ENCODE data around the gene PRKCE. TPM values are rescaled to one million over a fixed set of nuclear protein-coding genes. Genes with fewer than 3 reads are reported as not detected.
"Not testable (repeated sequence)": the region's sequence is repeated elsewhere in the genome, so short reads cannot be mapped to it uniquely, and the experiment has no call there.

PRKCE gene
- polyA plus RNA-seq, 3 donors = 8.3 to 9.2 (median 8.7) TPM

DNA sequence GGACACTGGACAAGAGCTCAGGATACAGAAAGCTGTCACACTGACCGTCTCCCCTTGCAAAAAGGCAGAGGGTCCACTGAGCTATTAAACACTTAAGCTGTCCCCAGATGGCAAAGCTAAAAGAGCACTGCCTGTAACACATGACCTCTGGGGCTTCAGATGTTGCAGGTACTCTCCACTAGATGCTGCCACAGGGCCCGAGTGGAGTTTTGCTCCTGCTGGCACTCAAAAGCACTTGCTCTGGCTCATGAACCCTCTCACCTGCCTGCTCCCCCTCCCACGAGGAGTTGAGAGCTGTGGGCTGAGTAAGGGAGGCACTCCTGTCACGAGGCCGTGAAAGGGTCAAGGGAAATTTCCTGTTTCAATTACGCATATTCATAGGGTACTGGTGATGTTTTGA is 227.9 kb downstream of the PRKCE start:
- DNase-seq (ENCODE audit: low read depth in 3 of 3, low spot score in 2 of 3) = no peak

DNA sequence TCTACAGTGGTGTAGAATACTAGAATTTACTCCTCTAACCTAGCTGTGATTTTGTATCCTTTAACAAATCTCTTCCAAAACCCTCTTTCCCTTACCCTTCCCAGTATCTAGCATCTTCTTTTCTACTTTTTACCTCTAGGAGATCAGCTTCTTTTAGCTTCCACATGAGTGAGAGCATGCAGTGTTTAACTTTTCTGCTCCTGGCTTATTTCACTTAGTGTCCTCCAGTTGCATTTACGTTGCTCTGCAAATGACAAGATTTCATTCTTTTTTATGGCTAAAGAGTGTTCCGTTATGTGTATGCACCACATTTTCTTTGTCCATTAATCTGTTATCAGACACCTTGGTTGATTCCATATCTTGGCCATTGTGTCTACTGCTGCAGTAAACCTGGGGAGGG is 228.5 kb downstream of the PRKCE start:
- no peak for DNase-seq (ENCODE audit: low read depth in 3 of 3, low spot score in 2 of 3)

DNA sequence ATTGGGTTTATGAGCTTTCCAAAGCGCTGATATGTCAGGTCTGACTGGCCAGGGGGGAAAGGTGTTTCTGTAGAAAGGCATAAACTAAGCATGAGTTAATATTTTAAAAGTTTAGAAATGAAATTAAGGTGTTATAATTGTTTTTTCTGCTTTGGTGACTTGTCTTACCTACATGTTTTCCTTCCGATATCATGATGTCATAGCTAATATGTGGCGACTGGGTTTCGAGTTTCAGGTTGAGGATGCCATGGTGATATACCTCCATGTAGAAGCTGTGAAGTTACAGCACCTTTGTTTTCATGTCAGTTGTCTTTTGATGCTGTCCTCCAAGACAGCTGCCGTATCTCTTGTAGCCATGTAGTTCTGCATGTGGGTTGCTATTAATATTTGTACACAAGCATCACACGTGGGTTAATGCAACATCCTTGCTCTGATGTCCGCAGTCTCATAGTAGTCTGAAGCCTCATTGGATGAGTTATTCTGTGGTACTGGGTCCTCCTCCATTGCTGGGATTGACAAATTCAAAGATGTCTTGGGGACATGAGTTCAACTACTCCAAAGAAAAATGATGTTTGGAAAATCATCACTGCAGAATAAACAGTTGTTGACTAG is 230.6 kb downstream of the PRKCE start:
- no peak for DNase-seq (ENCODE audit: low read depth in 3 of 3, low spot score in 2 of 3)

DNA sequence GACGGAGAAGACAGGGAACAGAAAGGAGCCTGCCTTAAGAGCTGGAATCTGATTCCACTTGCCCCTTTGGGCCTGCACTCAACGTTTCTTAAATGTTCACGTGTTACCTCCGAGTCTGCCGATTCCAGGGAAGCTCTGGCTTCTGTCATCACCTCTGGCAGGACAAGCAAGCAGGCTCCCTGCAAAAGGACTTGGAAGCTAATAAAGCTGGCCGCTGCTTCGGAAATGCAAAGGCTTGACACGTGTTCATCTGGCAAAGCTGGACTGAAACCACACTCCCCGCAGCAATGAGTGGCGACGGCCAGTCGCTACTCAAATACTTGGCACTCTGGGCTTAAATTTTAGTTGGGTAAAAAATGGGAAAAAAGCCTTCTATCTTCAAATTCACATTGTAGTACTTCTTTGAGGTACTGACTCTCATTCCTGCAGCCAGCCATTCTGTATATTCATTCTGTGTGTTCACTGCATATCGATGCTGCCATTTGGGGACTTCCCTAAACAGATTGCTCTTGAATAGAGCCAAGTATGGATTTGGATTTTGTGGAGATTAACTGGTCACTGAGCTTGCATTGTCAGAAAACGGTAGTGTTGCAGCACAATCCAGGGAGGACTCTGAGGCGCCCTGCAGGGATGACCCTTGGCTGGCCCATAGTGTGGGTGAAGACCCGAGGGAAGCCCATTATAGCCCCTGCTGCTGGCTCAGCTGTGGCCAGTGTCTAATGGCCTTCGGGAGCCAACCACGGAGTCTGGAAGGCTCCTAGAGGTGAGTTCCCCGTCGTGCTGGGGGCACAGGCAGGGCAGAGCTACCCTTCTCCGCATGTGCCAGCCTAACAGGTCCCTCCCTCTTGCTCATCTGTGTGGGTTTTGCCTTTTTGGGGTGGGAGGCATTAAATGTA is 231.5 kb downstream of the PRKCE start:
- DNase-seq (ENCODE audit: low read depth in 3 of 3, low spot score in 2 of 3) = no peak

DNA sequence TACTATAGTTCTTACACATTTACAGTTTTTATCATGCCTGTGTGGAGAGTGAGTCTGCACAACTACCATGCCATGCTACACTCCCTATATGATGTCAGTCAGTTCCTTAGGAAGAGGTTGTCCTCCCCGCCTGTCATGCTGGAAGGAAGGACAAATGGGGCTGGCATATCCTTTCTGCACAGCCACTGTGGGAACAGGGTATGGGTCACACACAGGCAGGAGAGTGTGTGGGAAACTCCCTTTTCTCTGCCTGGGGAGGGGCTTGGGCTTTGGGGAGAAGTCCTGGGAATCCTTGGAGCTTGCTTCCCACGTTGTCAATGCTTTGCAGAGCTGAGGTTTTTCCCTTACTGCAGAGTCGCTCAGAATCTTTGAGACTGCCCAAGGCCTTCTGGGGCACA is 232.1 kb downstream of the PRKCE start:
- no peak for DNase-seq (ENCODE audit: low read depth in 3 of 3, low spot score in 2 of 3)

DNA sequence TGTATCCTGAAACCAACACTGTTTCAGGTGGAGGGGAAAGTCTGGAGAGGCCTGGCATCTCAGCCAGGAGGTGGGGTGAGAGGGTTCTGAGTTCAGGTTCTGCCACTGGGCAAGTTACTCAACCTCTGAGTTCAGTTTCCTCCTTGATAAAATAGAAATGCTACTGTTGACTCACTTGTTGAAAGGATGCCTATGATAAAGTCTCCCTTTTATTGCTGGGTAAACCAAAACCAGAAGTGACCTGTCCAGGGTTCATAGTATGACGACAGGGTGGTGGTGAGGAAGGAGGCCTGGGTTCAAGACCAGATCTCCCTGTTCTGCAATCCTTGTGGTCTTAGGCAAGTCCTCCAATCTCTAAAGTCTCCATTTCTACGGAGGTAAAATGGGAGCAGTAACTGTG is 232.7 kb downstream of the PRKCE start:
- DNase-seq (ENCODE audit: low read depth in 3 of 3, low spot score in 2 of 3) = no peak

DNA sequence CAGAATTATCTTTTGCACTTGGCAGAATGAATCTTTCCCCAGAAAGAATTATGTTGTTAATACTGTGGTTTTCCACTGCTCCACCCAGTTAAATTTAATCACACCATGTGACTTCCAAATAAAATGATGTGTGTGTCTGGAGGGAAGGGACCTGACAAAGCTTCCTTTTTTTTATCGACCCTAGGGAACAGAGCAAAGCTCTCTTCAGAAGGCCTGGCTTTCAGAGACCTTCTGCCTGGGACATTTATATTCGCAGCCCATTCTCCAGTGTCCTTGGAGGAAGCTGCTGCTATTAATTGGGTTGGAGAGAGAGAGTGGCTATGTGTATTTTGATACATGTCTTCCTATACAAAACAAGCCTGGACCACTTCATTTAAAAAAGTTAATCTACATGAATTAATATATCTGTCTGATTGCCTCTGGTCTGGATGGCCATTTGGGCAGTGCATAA is 233.7 kb downstream of the PRKCE start:
- no peak for DNase-seq (ENCODE audit: low read depth in 3 of 3, low spot score in 2 of 3)

DNA sequence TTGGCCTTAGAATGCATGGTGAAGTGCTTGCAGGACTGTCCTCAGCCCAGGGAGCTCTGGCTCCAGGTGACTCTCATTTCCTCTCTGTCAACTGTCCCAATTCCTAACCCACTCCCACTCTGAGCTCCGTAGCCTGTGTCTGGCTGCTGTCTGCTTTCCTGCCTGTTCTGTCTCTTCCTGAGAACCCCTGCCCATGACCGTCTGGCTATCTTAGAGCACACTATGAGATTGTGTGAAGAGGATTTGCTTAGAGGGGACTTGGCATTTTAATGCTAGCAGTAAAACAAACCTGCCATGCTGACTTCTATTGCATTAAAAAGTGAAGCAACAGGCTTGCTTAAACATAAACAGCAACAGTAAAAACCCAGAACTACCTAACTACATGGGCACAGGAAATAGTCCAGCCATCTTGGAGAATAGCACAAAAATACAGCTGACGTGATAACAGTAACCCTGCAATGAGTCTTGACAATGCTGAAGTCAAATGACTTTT is 234.7 kb downstream of the PRKCE start:
- DNase-seq (ENCODE audit: low read depth in 3 of 3, low spot score in 2 of 3) = no peak

DNA sequence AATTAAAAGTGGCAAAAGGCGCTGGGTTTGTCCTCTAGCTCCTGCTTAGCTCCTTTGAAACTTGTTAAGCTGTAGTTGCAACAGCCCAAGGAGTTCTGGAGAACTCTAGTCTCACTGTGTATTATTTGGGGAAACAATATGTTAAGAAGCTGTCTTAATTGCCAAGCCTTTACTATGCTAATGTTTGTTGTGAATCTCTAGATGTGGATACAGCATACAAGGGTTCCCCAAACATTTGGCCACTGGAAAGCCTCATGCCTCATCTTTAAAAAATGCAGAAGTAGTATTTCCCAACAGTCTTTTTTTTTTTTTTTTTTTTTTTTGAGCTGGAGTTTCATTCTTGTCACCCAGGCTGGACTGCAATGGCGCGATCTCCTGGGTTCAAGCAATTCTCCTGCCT is 236.7 kb downstream of the PRKCE start:
- DNase-seq (ENCODE audit: low read depth in 3 of 3, low spot score in 2 of 3) = no peak

DNA sequence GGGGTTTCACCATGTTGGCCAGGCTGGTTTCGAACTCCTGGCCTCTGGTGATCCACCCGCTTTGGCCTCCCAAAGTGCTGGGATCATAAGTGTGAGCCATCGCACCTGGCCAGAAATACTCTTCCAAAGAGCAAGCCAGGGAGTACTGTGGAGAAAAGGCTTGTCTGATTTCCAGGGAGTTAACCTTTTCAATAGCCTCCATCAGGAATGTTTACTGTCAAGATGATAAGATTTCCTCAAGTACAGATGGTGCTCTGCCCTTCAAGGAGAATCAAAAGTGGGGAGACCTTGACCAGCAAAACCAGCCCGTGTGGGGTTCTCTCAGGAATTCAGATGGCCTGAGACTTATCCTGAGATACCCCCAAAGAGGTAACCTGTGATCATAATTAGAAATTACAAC is 237.2 kb downstream of the PRKCE start:
- no peak for DNase-seq (ENCODE audit: low read depth in 3 of 3, low spot score in 2 of 3)

DNA sequence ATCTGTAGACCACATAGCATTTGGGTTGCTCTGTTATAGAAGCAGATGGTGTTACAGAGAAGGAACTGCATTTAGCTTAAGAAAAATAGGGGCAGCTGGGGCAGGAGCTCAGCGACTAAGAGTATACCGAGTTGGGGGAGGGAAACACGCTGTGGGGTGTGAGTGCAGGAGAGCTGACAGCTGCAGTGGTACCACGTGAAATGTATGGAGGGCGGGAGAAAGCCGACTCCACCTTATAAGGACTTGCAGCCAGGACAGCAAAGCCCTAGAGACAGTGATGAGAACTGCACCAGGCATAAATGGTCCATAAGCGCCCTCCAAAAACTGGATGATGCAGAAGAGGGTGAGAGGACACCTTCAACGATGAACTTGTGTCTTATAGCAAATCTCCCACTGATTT is 237.6 kb downstream of the PRKCE start:
- DNase-seq (ENCODE audit: low read depth in 3 of 3, low spot score in 2 of 3) = no peak

DNA sequence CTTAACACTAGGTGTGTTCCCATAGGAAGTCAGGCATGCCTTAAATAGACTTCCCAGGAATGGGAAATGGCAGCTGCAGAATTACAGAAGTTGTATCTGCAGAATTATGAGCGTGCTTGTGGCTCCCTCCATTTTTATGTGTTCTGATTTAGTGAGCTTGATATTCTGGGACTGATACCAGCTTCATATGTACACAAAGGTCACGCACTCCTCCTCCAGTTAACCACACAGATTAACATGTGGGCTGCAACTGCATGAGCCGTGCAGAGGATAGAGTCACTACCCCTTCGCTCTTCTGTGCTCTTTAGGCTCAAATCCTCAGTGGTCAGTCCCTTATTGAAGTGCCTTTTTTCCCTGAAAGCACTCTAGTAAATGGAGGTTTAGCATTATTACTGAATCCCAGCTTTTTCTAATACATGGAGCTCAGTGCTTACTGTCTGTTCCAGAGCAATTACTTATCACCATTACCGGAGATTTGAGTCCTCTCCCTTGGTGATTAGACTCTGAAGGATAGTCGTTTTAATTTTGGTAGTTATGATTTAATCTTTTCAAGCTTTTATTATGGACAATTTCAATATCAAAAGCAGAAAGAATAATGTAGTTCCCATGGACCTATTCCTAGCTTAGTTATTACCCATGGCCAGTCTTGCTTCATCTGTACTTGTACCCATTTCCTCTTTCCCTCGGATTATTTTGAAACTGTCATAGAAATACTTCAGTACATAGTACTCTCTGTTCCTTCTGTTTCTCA is 238.3 kb downstream of the PRKCE start:
- no peak for DNase-seq (ENCODE audit: low read depth in 3 of 3, low spot score in 2 of 3)

DNA sequence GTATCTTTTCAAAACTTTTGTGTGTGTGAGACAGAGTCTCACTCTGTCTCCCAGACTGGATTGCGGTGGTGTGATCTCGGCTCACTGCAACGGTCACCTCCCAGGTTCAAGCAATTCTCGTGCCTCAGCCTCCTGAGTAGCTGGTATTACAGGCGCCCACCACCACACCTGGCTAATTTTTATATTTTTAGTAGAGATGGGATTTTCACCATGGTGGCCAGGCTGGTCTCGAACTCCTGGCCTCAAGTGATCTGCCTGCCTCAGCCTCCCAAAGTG is 238.8 kb downstream of the PRKCE start:
- not testable (repeated sequence) for DNase-seq (ENCODE audit: low read depth in 3 of 3, low spot score in 2 of 3)

DNA sequence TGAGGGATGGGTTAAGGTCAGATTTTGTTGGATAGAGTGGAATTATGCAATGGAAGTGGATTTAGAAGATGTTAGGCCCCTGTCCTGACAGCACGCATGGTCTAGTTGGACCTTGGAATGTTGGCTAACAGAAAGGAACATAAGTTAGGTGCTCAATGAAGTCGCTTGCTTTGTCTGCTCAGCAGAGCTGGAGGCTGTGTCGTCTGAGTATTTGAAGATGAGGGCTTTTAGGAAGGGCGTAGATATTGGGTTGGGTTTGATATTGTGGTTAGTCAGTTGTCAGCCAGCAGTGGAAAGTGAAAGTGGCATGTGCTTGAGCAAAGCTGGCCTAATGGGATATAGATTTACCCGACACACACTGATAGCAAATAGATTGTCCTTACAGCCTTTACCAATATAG is 239.3 kb downstream of the PRKCE start:
- DNase-seq (ENCODE audit: low read depth in 3 of 3, low spot score in 2 of 3) = no peak

DNA sequence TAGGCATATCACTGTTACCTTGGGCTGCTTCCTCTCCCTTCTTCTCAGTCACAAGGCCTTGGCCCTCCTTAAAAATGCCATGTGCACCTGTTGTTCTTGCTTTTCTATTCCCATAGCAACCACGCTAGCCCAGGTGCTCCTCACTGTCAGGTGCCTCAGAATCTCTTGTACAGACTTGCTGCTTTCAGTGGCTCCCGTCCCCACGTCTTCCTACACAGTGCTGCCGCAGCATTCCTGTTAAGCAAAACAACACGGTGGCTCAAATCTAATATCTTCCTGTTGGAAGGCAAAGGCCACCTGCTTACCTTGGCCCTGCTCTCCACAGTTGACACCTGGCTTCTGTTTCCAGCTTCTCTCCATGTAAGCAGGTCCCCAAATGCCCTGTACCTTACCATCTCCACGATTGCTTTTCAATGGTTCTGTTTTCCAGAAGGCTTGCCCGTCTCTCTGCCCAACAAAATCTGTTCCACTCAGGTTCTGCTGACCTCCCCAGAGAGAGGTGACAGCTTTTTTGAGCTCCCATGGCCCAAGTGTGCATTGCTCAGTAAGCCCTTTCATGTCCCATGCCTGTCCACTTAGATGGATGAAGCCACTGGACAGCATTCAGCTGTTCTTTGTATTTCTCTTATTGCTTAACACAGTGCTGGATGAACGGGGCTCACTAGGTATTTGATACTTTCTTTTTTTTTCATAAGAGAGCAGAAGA is 240.4 kb downstream of the PRKCE start:
- no peak for DNase-seq (ENCODE audit: low read depth in 3 of 3, low spot score in 2 of 3)

DNA sequence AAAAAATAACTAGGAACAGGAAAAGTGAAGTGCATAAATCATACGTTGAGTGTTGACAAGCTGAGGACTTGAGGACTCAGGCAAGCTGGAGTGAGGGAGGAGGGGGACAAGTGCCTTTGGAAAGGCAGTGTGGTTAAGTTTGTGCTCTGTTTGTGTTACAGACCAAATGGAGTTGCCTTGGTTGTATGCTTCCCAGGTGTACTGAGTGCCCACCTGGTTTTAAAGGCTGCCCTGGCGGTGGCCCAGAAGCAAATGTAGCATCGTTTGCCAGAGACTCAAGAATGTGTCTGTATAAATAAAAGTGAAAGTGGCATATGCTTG is 240.9 kb downstream of the PRKCE start:
- no peak for DNase-seq (ENCODE audit: low read depth in 3 of 3, low spot score in 2 of 3)

DNA sequence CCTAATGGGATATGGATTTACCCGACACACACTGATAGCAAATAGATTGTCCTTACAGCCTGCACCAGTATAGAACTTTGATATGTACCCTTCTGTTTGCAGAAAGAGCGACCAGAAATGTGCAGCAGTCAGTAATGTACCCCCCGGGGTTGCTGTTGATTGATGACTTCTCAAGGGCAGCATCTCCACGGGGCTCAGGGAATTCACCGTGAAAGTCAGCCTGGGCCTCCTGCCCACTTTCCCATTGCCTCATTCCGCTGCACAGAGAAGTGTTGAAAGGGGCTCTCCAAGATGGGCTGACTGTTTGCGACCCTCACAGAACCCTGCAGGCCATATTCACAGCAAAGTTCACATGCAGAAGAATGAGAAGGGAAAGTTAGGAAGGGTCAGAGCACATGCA is 241.3 kb downstream of the PRKCE start:
- DNase-seq (ENCODE audit: low read depth in 3 of 3, low spot score in 2 of 3) = no peak

DNA sequence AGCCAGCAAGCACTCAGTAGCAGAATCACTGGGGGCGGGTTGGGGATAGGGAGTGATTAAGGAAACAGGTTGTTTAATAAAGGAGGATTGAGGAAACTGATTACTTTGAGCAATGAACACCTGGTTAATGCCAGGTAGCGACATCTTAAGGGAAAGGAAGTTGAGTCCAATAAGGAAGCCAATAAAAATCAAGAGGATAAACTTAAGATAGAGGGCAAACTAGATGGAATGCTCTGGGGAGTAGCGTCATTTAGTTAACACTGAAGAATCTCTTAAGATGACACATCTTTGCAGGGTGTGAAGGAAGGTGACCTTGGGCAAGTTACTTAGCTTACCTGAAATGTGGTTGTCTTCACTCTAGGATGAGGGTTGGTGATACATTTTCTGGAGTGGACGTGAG is 242.7 kb downstream of the PRKCE start:
- no peak for DNase-seq (ENCODE audit: low read depth in 3 of 3, low spot score in 2 of 3)

DNA sequence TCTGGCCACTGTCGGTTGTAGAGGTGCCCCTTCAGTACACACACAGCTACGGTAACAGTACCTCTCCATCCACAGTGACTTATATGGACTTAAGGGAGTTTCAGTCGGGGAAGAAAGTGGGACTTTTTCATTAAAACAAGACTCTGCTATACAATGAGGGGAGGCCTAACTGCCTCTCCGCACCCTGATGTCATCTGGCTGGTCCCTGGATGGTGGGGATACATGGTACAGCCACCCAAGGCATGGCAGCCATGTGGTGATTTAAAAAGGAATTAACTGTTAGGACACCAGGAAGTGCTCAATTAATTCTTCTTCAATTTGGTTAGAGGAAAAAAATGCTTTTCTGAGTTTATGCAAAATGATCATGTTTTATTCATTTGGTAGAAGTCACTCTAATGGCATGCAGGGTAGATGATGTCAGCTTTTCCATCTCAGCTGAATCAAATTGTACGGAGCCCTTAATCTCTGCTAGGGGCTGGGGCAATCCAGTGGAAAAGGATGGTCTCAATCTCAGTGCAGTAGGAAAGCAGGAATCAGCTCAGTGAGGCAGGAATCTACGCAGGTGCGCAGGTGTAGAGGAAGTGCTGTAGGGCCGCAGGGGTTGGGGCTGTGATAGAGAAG is 243.9 kb downstream of the PRKCE start:
- DNase-seq (ENCODE audit: low read depth in 3 of 3, low spot score in 2 of 3) = no peak

DNA sequence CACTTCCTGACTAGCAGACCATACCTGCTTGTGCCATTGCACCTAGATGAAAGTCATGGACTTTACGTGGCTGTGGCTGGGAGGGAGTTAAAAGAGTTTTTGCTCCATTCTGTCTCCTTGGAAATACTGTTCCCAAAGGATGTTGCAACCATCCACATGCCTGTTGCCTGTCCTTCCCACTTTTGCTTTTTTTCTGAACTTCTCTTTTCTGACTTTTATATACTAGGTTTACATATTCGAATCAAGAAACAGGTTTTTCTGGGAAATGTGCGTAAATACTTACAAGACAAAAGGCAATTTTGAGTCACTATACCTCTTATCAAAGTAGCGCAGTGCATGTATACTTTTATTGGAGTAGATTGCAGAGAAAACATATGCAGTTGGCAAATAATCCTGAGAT is 244.8 kb downstream of the PRKCE start:
- no peak for DNase-seq (ENCODE audit: low read depth in 3 of 3, low spot score in 2 of 3)

DNA sequence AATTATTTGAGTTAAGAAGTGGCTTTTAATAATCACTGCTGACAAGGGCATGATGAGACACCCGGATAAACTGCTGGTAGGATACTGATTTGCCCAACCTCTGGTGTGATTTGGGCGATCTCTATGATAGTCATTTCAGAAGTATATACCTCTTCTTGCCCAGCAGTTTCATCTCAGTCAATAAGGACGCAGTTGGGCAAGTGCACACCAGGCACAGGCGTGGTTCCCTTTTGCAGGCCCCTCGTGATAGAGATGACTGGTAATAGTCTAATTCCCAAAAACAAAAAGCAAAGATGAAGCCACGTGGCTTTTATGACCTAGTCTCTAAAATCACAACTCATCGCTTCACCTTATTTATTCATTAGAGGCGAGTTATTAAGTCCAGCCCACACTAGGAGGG is 246.4 kb downstream of the PRKCE start:
- DNase-seq (ENCODE audit: low read depth in 3 of 3, low spot score in 2 of 3) = no peak
